Glutamatergic neuron (in vitro differentiated cells): ENCODE results near the gene JADE3. TPM values are rescaled to one million over a fixed set of nuclear protein-coding genes. Genes with fewer than 3 reads are reported as not detected.

Source experiments
- DNase-seq: peaks from one replicate; pipeline ENCODE4 v3.0.0; 2022
- H3K27ac Mint-ChIP-seq: one replicate; pipeline ENCODE4 v1.8.0; 2020; ENCODE audit warnings: mild to moderate bottlenecking, mixed read lengths, inconsistent platforms; ENCODE audit not compliant: unreplicated experiment
- H3K27me3 Mint-ChIP-seq: one replicate; pipeline ENCODE4 v1.8.0; 2020; ENCODE audit warnings: mild to moderate bottlenecking, moderate library complexity, mixed read lengths, inconsistent platforms; ENCODE audit not compliant: unreplicated experiment
- H3K36me3 Mint-ChIP-seq: one replicate; pipeline ENCODE4 v1.8.0; 2020; ENCODE audit warnings: mild to moderate bottlenecking, mixed read lengths, inconsistent platforms; ENCODE audit not compliant: unreplicated experiment
- H3K4me1 Mint-ChIP-seq: one replicate; pipeline ENCODE4 v1.8.0; 2020; ENCODE audit warnings: mild to moderate bottlenecking, low read depth, mixed read lengths, inconsistent platforms; ENCODE audit not compliant: unreplicated experiment
- H3K4me3 Mint-ChIP-seq: one replicate; pipeline ENCODE4 v1.8.0; 2020; ENCODE audit warnings: mild to moderate bottlenecking, mixed read lengths, inconsistent platforms; ENCODE audit not compliant: unreplicated experiment
- H3K9me3 Mint-ChIP-seq: one replicate; pipeline ENCODE4 v1.8.0; 2020; ENCODE audit warnings: mild to moderate bottlenecking, moderate library complexity, mixed read lengths, inconsistent platforms; ENCODE audit not compliant: unreplicated experiment
- total RNA-seq: library from RNA; stranded (reverse); fragmentation: NEBNext Ultra II Directional; extraction: Animal tissue kit (Norgen Biotek cat#: 25700); gene quantifications from one replicate; pipeline ENCODE4 v1.2.1, GENCODE V29; 2021; ENCODE audit not compliant: unreplicated experiment
- TF ChIP-seq, protein P1 (sequence below): fragments of 200-600 bp; sonication (generic); IDR thresholded peaks from one replicate; pipeline ENCODE4 v1.5.0; 2021; ENCODE audit not compliant: partially characterized antibody, unreplicated experiment

JADE3 gene
- total RNA-seq, 1 donor from 2014 or later = 14.0 TPM

- no peaks in the 10 kb centered on the region for H3K9me3 Mint-ChIP-seq
- no peak overlapping the region for H3K4me3 Mint-ChIP-seq
- DNase-seq = no peak
- no peaks in the 10 kb centered on the region for H3K27me3 Mint-ChIP-seq
- no peak overlapping the region for H3K27ac Mint-ChIP-seq
- TF ChIP-seq, protein P1, sequence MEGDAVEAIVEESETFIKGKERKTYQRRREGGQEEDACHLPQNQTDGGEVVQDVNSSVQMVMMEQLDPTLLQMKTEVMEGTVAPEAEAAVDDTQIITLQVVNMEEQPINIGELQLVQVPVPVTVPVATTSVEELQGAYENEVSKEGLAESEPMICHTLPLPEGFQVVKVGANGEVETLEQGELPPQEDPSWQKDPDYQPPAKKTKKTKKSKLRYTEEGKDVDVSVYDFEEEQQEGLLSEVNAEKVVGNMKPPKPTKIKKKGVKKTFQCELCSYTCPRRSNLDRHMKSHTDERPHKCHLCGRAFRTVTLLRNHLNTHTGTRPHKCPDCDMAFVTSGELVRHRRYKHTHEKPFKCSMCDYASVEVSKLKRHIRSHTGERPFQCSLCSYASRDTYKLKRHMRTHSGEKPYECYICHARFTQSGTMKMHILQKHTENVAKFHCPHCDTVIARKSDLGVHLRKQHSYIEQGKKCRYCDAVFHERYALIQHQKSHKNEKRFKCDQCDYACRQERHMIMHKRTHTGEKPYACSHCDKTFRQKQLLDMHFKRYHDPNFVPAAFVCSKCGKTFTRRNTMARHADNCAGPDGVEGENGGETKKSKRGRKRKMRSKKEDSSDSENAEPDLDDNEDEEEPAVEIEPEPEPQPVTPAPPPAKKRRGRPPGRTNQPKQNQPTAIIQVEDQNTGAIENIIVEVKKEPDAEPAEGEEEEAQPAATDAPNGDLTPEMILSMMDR = no peak
- no peaks in the 10 kb centered on the region for H3K4me1 Mint-ChIP-seq
- no peaks in the 10 kb centered on the region for H3K36me3 Mint-ChIP-seq
Measured at GRCh38 chrX:47061238-47061919, 149.2 kb downstream of the JADE3 start.

- Mint-ChIP-seq H3K36me3 (no peaks in the 10 kb centered on the region), H3K27ac (no peak overlapping the region), H3K9me3 (no peaks in the 10 kb centered on the region), H3K4me3 (no peak overlapping the region), H3K4me1 (no peaks in the 10 kb centered on the region), H3K27me3 (no peaks in the 10 kb centered on the region)
- DNase-seq = no peak
- TF ChIP-seq, protein P1 = no peak
Measured at GRCh38 chrX:47063179-47063578, 151.0 kb downstream of the JADE3 start.

- H3K36me3 Mint-ChIP-seq = no peaks in the 10 kb centered on the region
- H3K4me1 Mint-ChIP-seq = no peaks in the 10 kb centered on the region
- no peaks in the 10 kb centered on the region for H3K9me3 Mint-ChIP-seq
- no peak overlapping the region for H3K27ac Mint-ChIP-seq
- no peak for DNase-seq
- TF ChIP-seq, protein P1 = no peak
- H3K4me3 Mint-ChIP-seq = no peak overlapping the region
- H3K27me3 Mint-ChIP-seq = no peaks in the 10 kb centered on the region
Measured at GRCh38 chrX:47068214-47068613, 156.0 kb downstream of the JADE3 start.

DNA sequence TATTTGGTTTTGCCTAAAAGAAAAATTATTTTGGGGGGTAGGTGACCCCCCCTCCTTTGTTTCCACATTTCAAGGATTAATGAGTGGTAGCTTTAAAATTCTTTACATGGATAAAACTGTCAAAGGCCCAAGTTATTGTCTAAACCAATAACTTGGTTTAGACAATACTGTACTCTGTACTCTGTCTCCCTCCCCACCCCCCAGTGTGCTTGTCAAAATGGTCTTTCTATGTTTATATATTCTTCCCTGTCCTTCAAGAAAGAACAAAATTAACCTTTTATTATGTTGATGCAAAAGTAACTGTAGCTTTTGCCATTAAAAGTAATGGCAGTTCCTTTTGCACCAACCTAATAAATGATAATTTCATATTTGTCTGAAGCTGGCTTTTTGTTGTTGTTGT is 156.5 kb downstream of the JADE3 start:
- Mint-ChIP-seq H3K9me3 (no peaks in the 10 kb centered on the region), H3K36me3 (no peaks in the 10 kb centered on the region), H3K27me3 (no peaks in the 10 kb centered on the region), H3K27ac (no peak overlapping the region), H3K4me1 (no peaks in the 10 kb centered on the region), H3K4me3 (no peak overlapping the region)
- no peak for DNase-seq
- TF ChIP-seq, protein P1 = no peak

GRCh38 chrX:47078129-47079043 is 166.2 kb downstream of the JADE3 start, which contains the start of gene RGN:
RGN (plus strand) TSS chrX:47078443; CDS start chrX:47081145, 2,702 bp downstream.
- DNase-seq = peak; percentile 30
- Mint-ChIP-seq H3K27me3 (no peaks in the 10 kb centered on the region), H3K4me3 (no peak within 1 kb of the TSS), H3K9me3 (no peaks in the 10 kb centered on the region), H3K36me3 (no peaks in the 10 kb centered on the region), H3K27ac (no peak within 1 kb of the TSS), H3K4me1 (peaks cover 2% of the 10 kb centered on the region)
- TF ChIP-seq, protein P1 = no peak
